Esophagus muscularis mucosa (tissue), 4 donors: ENCODE data around the gene EML6. TPM values are rescaled to one million over a fixed set of nuclear protein-coding genes. Genes with fewer than 3 reads are reported as not detected.

Experiments used
- DNase-seq: peaks from one replicate; pipeline ENCODE4 v3.0.0-alpha.2; 2017; ENCODE audit errors: extremely low spot score
- H3K27ac ChIP-seq, 4 donors: fragments of 200-600 bp; sonication (generic); replicated peaks in 1 of 4; 1 replicate in 3 of 4; 2 replicates in 1 of 4; pipeline ENCODE4 v1.5.1; 2016 to 2019; ENCODE audit warnings: mild to moderate bottlenecking in 1 of 4
- H3K27me3 ChIP-seq, 4 donors: fragments of 200-600 bp; sonication (generic); one replicate each; pipeline versions ENCODE4 v1.5.1 to v1.6.0; 2016 to 2019
- H3K36me3 ChIP-seq, 4 donors: fragments of 200-600 bp; sonication (generic); one replicate each; pipeline ENCODE4 v1.5.1; 2016 to 2019
- H3K4me1 ChIP-seq, 4 donors: fragments of 200-600 bp; sonication (generic); one replicate each; pipeline ENCODE4 v1.5.1; 2016 to 2019
- H3K4me3 ChIP-seq, 4 donors: fragments of 200-600 bp; sonication (generic); 1 replicate in 2 of 4; 2 replicates in 2 of 4; pipeline ENCODE4 v1.5.1; 2016 to 2019; ENCODE audit warnings: mild to moderate bottlenecking in 4 of 4, moderate library complexity in 1 of 4
- H3K9me3 ChIP-seq, 4 donors: fragments of 200-600 bp; sonication (generic); 1 replicate in 3 of 4; 2 replicates in 1 of 4; pipeline ENCODE4 v1.5.1; 2016 to 2019
- CTCF ChIP-seq, 3 experiments: fragments of 200-600 bp in 2 of 3; fragments of 450-650 bp in 1 of 3; sonication (generic) in 2 of 3; IDR thresholded peaks; one replicate each; pipeline ENCODE4 v1.5.1; 2017 to 2019; ENCODE audit warnings: antibody characterized with exemption in 3 of 3, mild to moderate bottlenecking in 2 of 3, moderate library complexity in 1 of 3
- EP300 ChIP-seq: sonication (generic); formaldehyde crosslinking; IDR thresholded peaks from one replicate; pipeline ENCODE4 v1.6.1; 2017; ENCODE audit warnings: antibody characterized with exemption
- POLR2A ChIP-seq: fragments of 450-650 bp; IDR thresholded peaks from one replicate; pipeline ENCODE4 v1.6.1; 2017; ENCODE audit warnings: antibody characterized with exemption, moderate library complexity, mild to moderate bottlenecking, low read depth
- POLR2AphosphoS5 ChIP-seq, 2 donors: sonication (generic); formaldehyde crosslinking; IDR thresholded peaks; one replicate each; pipeline ENCODE4 v1.6.1; 2017; ENCODE audit warnings: antibody characterized with exemption in 2 of 2
- WGBS: methylation state at CpG from one replicate; pipeline ENCODE4 v1.1.5; 2018; 5-methylcytosine and 5-hydroxymethylcytosine counted together
- intact Hi-C: fragments of 100-400 bp; cut with DNase I; formaldehyde crosslinking; loops from one replicate; pipeline ENCODE4 v1.15.1; 2023
- total RNA-seq, 4 donors: library from RNA; depleted of rRNA; stranded (reverse); fragments of >200 nt; gene quantifications; one replicate each; pipeline versions ENCODE4 v1.1.0 to v1.2.1, GENCODE V29; 2016

EML6 gene
- total RNA-seq, 4 donors from 2014 or later, result 0.75 to 4.6 (median 0.89) TPM

- TF ChIP-seq EP300, result no peak
- TF ChIP-seq CTCF (IDR thresholded peaks at IDR 0.05), result no peak
- TF ChIP-seq POLR2A, result no peak
- TF ChIP-seq POLR2AphosphoS5 (IDR thresholded peaks at IDR 0.05), result no peak
- no peaks in the 10 kb centered on the region for H3K9me3 ChIP-seq
- no peak for DNase-seq
- peaks cover 0 to 4% (median 0%) of the 10 kb centered on the region in 4 donors for H3K4me1 ChIP-seq
- H3K27ac ChIP-seq, result no peak overlapping the region
- WGBS, result 93% methylated on average over 1 of the region's 1 CpG
- intact Hi-C loops, result loop anchor here (10.0 kb wide), 1 partner anchor 137 kb away; no protein-coding TSS in a partner anchor
- no peaks in the 10 kb centered on the region for H3K27me3 ChIP-seq
- no peak overlapping the region for H3K4me3 ChIP-seq
- H3K36me3 ChIP-seq, result no peaks in the 10 kb centered on the region
Measured at GRCh38 chr2:54907663-54908062, 184.2 kb downstream of the EML6 start.

GRCh38 chr2:54908591-54908990 lies 185.1 kb downstream of the EML6 start:
- intact Hi-C loops, result loop anchor here (10.0 kb wide), 1 partner anchor 136 kb away; no protein-coding TSS in a partner anchor
- H3K36me3 ChIP-seq, result no peaks in the 10 kb centered on the region
- 97% methylated on average over 6 of the region's 6 CpGs for WGBS
- peak; percentile 86 for DNase-seq
- H3K4me1 ChIP-seq, result peaks cover 0 to 4% (median 0%) of the 10 kb centered on the region in 4 donors
- no peak overlapping the region for H3K27ac ChIP-seq
- H3K4me3 ChIP-seq, result no peak overlapping the region
- H3K9me3 ChIP-seq, result no peaks in the 10 kb centered on the region
- TF ChIP-seq EP300, result no peak
- TF ChIP-seq POLR2A, result no peak
- TF ChIP-seq POLR2AphosphoS5 (IDR thresholded peaks at IDR 0.05), result no peak
- no peak for TF ChIP-seq CTCF (IDR thresholded peaks at IDR 0.05)
- H3K27me3 ChIP-seq, result no peaks in the 10 kb centered on the region

- intact Hi-C loops, result loop anchor here (10.0 kb wide), 1 partner anchor 136 kb away; no protein-coding TSS in a partner anchor
- Histone ChIP-seq H3K36me3 (no peaks in the 10 kb centered on the region), H3K4me3 (no peak overlapping the region), H3K27me3 (no peaks in the 10 kb centered on the region), H3K9me3 (no peaks in the 10 kb centered on the region), H3K27ac (no peak overlapping the region), H3K4me1 (peaks cover 0 to 4% (median 0%) of the 10 kb centered on the region in 4 donors)
- TF ChIP-seq EP300, result no peak
- no peak for TF ChIP-seq CTCF (IDR thresholded peaks at IDR 0.05)
- TF ChIP-seq POLR2AphosphoS5 (IDR thresholded peaks at IDR 0.05), result no peak
- no peak for TF ChIP-seq POLR2A
- 59% methylated on average over 3 of the region's 3 CpGs for WGBS
- DNase-seq, result no peak
Measured at GRCh38 chr2:54909001-54909400, 185.5 kb downstream of the EML6 start.

- Histone ChIP-seq H3K9me3 (no peaks in the 10 kb centered on the region), H3K4me3 (no peak overlapping the region), H3K27ac (no peak overlapping the region), H3K4me1 (peaks cover 0 to 4% (median 0%) of the 10 kb centered on the region in 4 donors), H3K27me3 (no peaks in the 10 kb centered on the region), H3K36me3 (no peaks in the 10 kb centered on the region)
- TF ChIP-seq CTCF (IDR thresholded peaks at IDR 0.05) (no peak), POLR2AphosphoS5 (IDR thresholded peaks at IDR 0.05) (no peak), EP300 (no peak), POLR2A (no peak)
- intact Hi-C loops, result no loop called here
- 91% methylated on average over 4 of the region's 4 CpGs for WGBS
- no peak for DNase-seq
Measured at GRCh38 chr2:54912305-54912704, 188.8 kb downstream of the EML6 start.

GRCh38 chr2:54912893-54913292 lies 189.4 kb downstream of the EML6 start:
- TF ChIP-seq EP300 (no peak), POLR2A (no peak), CTCF (IDR thresholded peaks at IDR 0.05) (no peak), POLR2AphosphoS5 (IDR thresholded peaks at IDR 0.05) (no peak)
- no peaks in the 10 kb centered on the region for H3K9me3 ChIP-seq
- DNase-seq, result no peak
- intact Hi-C loops, result no loop called here
- no peaks in the 10 kb centered on the region for H3K27me3 ChIP-seq
- H3K4me3 ChIP-seq, result no peak overlapping the region
- no peaks in the 10 kb centered on the region for H3K36me3 ChIP-seq
- H3K27ac ChIP-seq, result no peak overlapping the region
- 86% methylated on average over 1 of the region's 1 CpG for WGBS
- H3K4me1 ChIP-seq, result peaks cover 0 to 4% (median 0%) of the 10 kb centered on the region in 4 donors
